ENCODE data around the gene EHMT1. TPM values are rescaled to one million over a fixed set of nuclear protein-coding genes. Genes with fewer than 3 reads are reported as not detected.

The EHMT1 gene
- polyA plus RNA-seq, 2 of the 4 experiments (the other 2 are of a cell fraction): 41.3 to 48.0 TPM

GRCh38 chr9:137761032-137761431 is 142.2 kb downstream of the EHMT1 start:
- 83% methylated on average over 7 of the region's 7 CpGs for WGBS (ENCODE audit: missing lambda C conversion rate)
- no peak for FAIRE-seq

GRCh38 chr9:137761793-137762192 is 143.0 kb downstream of the EHMT1 start:
- no peak for ATAC-seq
- 98% methylated on average over 9 of the region's 9 CpGs for WGBS (ENCODE audit: missing lambda C conversion rate)
- DNase-seq (ENCODE audit: low read depth in 1 of 2, low spot score in 1 of 2): no peak
- ChIA-PET CTCF (interaction anchor here (0.6 kb wide), 1 partner anchor 34 kb away, joined by 4 read pairs; no protein-coding TSS in a partner anchor), POLR2A (no interaction called here)
- Histone ChIP-seq H3K9me3 (no peaks in the 10 kb centered on the region), H3K4me2 (no peak overlapping the region), H3K4me1 (0 out of 3 replicates have a peak, but pooled peaks cover 3% of the 10 kb centered on the region), H3K27ac (no peak overlapping the region), H3K4me3 (no peak overlapping the region)
- FAIRE-seq: no peak
- TF ChIP-seq HOXB13 (CRISPR knock-in tag; IDR thresholded peaks at IDR 0.05; ENCODE audit: low read depth): no peak
- TF ChIP-seq ZFP36 (IDR thresholded peaks at IDR 0.05; ENCODE audit: borderline replicate concordance, partially characterized antibody): no peak
- no peak for TF ChIP-seq REST (IDR thresholded peaks at IDR 0.05)
- TF ChIP-seq JUN (IDR thresholded peaks at IDR 0.05): no peak
- no peak for TF ChIP-seq CHD4 (IDR thresholded peaks at IDR 0.05; ENCODE audit: borderline replicate concordance)
- TF ChIP-seq EHF (CRISPR knock-in tag; IDR thresholded peaks at IDR 0.05): no peak
- TF ChIP-seq JUNB (IDR thresholded peaks at IDR 0.05): no peak
- no peak for TF ChIP-seq NR3C1 (IDR thresholded peaks at IDR 0.05)

More at GRCh38 chr9:137761032-137761431, 142.2 kb downstream of the EHMT1 start:
- Histone ChIP-seq H3K9me3 (no peaks in the 10 kb centered on the region), H3K4me2 (no peak overlapping the region), H3K27ac (no peak overlapping the region), H3K4me1 (0 out of 3 replicates have a peak, but pooled peaks cover 3% of the 10 kb centered on the region), H3K4me3 (no peak overlapping the region)
- ChIA-PET POLR2A (no interaction called here), CTCF (no interaction called here)
- DNase-seq (ENCODE audit: low read depth in 1 of 2, low spot score in 1 of 2) (no peak), ATAC-seq (no peak)
- no peak for TF ChIP-seq MAX (IDR thresholded peaks at IDR 0.05)
- no peak for TF ChIP-seq JUN (IDR thresholded peaks at IDR 0.05)
- no peak for TF ChIP-seq REST (IDR thresholded peaks at IDR 0.05)
- TF ChIP-seq HMGXB4 (CRISPR knock-in tag; IDR thresholded peaks at IDR 0.05; ENCODE audit: borderline replicate concordance): no peak
- no peak for TF ChIP-seq ELK1 (IDR thresholded peaks at IDR 0.05; ENCODE audit: low read depth, low read length)
- TF ChIP-seq RFX5 (IDR thresholded peaks at IDR 0.05): no peak
- no peak for TF ChIP-seq CHD4 (IDR thresholded peaks at IDR 0.05; ENCODE audit: borderline replicate concordance)
- TF ChIP-seq MYC (IDR thresholded peaks at IDR 0.05; ENCODE audit: borderline replicate concordance, low read length): no peak
- no peak for TF ChIP-seq HEYL (CRISPR knock-in tag; IDR thresholded peaks at IDR 0.05)
- no peak for TF ChIP-seq ZFP36 (IDR thresholded peaks at IDR 0.05; ENCODE audit: borderline replicate concordance, partially characterized antibody)
- TF ChIP-seq CBX8 (IDR thresholded peaks at IDR 0.05): no peak
- no peak for TF ChIP-seq RAD21 (conservative IDR thresholded peaks at IDR 0.05 in 1 of 2, IDR thresholded peaks at IDR 0.05 in 1 of 2)
- no peak for TF ChIP-seq MAFK (IDR thresholded peaks at IDR 0.05; ENCODE audit: partially characterized antibody)
- TF ChIP-seq RNF2 (IDR thresholded peaks at IDR 0.05; ENCODE audit: borderline replicate concordance, low read depth): no peak
- TF ChIP-seq RARB (CRISPR knock-in tag; IDR thresholded peaks at IDR 0.05): no peak
- TF ChIP-seq SREBF2 (IDR thresholded peaks at IDR 0.05): no peak
- TF ChIP-seq CBX2 (IDR thresholded peaks at IDR 0.05; ENCODE audit: borderline replicate concordance, low read depth): no peak
- no peak for TF ChIP-seq KDM5A (IDR thresholded peaks at IDR 0.05)

All from A549 (cell line).